OCI-M1 (cell line): ENCODE results near the gene IGF2BP1.
"Not testable (repeated sequence)": the region's sequence is repeated elsewhere in the genome, so short reads cannot be mapped to it uniquely, and the experiment has no call there.

Experiments used
- DNase-seq: peaks from one replicate; lab custom pipeline; 2025; lab: John Stamatoyannopoulos, UW

IGF2BP1 gene

DNA sequence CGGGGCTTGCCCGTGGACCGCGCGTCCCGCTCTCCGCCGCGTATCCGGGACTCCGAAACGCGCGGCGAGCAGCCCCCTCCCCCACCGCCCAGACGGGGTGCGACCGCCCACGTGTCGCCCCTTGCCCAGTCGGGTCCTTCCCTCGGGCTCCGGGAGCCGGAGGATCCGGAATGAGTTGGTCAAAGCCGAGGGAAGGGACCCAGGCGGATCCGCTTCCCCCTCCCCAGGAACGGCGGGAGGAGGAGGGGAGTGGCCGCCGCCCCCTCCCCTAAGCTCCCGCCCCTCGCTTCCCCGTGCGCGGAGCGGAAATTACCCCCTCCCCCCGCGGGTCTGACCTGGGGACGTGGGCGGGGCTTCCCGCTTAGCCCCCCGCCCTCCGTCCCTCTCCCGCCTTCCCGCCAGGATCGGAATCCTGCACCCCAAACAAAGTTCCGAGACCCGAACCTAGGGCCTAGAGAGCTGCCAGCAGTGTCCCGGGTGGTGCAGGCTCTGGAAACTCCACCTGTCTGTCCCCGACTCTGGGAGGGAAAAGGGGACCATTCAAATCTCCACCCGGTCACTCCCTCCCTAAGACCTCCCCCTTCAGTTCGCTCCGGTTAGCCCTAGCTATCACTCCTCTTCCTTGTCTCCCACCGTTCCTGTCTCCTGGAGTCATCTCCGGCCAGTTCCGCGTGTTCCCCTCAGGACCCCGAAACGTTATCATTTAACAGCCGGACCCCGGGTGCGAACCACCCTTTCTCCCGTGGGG is 1.0 kb upstream of the IGF2BP1 start:
- DNase-seq, result peak; percentile 86

DNA sequence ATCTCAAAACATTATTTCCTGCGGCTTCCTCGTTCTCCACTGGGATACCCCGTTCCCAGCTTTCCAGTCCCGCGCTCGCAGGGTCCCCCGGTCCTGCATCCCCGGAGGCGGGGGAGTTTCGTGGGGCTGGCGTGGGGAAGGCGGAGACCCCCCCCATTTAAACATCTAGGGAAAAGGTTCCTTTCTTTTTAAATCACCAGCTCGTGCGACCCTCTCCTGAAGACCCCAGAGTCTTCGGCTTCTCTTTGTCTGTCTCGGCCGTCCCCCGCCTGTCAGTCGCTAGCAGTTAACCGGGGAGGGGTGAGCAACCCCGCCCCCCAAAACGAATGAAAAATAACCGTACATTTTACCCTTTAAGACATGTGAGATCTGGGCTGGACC is 473 bp upstream of the IGF2BP1 start:
- DNase-seq, result no peak

GRCh38 chr17:48997827-48998586 is 822 bp downstream of the IGF2BP1 start:
- peak; percentile 45 for DNase-seq

- DNase-seq, result peak; percentile 78
Observed at GRCh38 chr17:48998587-48999440, 1.6 kb downstream of the IGF2BP1 start.

DNA sequence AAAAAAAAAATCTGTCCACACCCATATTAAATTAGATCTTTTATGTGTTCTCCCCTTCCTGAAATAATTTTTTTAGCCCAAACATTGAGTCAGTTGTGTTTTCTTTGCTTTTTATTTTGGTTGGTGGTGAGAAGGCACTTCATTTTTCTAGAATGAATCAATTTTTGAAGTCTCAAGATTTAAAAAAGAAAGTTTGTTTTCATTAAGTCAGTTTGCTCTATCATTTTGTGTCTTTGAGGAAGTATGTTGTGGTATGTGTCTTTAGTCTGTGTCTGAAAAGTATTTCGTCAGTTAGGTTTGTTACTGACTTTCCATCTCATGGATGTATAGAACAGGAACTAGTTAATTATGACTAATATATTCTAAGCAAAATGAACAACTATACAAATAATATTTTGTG is 3.8 kb downstream of the IGF2BP1 start:
- DNase-seq, result peak; percentile 70

DNA sequence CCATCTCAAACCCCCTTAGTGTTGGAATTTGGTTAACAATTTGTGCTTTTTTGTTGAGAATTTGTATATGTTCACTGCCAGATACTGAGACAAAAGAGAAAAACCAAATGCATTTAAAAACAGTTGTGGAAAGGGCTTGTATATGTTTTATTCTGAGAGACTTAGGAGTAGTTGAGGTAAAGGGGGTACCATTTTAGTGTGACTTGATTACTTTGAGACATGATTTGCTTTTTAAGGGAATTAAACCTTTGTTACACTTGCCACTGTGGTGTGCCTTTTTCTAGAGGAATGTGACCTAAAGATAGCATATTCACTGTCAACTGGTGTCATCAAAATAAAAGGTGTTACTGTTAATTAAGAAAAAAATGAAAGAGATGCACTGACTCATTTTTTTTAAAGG is 4.5 kb downstream of the IGF2BP1 start:
- DNase-seq, result peak; percentile 34

GRCh38 chr17:49002331-49002730 is 5.1 kb downstream of the IGF2BP1 start:
- DNase-seq, result no peak

GRCh38 chr17:49002766-49003165 is 5.6 kb downstream of the IGF2BP1 start:
- no peak for DNase-seq

DNA sequence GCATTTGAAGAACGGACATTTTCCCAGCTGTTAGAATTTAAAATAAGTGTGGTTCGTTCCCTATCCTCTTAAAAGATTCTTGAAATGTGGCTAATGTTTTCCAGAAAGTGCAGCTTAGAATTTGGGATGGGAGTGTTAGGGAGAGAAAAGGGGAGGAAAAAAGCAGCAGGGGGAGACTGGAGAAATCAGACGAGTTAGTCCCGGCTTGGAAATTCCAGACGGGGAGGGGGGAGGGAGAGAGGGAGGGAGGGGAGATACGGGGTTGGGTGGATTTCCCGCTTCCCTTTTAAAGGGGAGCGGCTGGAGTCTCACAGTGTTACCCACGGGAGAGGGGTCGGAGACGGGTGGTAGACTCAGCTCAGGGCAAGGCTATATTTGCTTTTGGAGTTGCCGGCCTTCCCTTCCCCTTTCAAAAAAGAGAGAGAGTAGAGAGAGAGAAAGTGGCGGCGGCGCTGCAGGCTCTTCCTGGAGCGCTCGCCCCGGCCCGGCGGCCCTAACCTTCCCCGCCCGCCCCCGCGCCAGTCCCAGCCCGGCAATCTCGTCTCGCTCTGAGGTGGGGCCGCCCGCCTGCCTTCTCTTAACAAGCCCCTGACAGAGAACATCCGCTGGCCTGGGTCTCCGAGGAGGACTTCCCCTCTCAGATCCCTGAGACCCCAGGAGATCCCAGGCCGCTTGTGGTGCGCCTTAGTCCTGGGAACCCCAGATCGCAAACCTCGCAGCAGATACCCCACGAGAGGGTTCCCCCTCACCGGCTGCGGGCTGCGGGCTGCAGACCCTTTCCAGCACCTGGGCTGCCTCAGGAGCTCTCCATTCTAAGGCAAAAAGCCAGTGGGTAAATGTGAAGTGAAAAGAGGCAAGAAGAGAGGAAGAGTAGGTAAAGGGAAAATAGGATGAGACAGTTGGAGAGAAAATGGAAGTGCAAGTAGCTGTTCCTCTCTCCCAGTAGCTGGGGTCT is 6.6 kb downstream of the IGF2BP1 start:
- no peak for DNase-seq

DNA sequence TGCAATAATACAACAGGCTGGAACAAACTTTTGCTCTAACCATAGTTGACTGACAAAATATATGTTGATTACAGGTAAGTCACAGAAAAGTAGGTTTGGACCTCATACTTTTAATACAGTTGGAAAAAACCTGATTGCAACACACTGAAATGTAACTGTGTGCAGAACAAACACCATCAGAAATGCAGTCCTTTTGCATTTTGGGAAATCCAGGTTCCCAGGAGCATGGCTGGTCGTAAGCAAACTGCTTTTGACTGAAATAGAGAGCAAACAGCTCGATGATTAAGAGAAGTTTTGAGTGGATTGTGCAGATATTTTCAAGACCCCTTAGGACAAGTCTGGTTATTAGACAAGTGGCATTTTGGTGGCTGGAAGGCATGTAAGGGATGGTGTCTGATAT is 8.0 kb downstream of the IGF2BP1 start:
- DNase-seq, result no peak

DNA sequence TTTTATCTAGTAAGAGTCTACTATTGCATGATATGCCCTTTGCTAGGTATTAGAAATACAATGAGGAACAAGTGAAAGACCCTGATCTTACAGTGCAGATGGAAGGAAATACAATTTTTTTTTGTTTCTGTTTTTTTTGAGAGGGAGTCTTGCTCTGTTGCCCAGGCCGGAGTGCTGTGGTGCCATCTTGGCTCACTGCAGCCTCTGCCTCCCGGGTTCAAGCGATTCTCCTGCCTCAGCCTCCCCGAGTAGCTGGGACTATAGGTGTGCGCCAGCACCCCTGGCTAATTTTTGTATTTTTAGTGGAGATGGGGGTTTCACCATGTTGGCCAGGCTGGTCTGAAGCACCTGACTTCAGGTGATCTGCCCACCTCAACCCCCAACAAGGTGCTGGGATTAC is 11.7 kb downstream of the IGF2BP1 start:
- DNase-seq, result not testable (repeated sequence)

- DNase-seq, result no peak
Observed at GRCh38 chr17:49012769-49013255, 15.6 kb downstream of the IGF2BP1 start.

DNA sequence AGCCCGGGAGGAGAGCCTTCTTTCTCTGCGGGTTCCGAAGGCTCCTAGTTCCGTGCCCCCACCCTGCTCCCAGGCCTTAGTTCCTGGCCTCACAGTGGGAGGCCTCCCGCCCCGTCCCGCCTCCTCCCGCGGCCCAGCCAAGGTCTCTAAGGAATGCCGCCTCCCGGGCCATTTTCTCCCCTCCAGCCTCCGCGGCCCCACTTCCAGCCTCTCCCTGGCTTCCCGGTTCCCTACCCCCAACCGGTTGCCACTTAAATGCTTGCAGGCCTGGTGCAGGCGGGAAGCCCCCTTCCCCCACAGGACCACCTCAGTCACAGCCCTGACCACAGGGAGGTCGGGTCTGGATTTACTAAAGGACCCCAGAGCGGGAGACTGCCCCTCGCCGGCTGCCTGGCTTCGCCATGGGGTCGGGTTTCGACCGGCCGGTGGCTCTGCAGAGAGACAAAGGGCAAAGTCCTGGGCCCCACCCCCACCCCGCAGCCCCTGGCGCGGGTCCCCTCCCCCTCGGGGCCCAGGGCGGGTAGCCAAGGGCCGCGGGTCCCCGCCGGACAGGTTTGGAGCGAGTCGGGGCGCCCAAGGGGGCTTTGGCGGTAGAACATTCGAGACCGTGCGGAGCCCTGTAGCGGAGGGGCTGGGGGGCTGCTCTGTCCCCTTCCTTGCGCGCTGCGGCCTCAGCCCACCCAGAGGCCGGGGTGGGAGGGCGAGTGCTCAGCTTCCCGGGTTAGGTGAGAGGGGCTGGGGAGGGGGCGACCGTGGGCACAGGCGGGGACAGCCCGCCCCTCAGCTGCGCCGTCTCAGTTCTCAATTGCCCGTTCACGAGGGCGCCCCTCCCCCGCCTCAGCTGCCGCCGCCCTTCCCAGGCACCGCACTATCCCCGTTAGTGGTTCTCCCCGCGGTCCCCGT is 16.4 kb downstream of the IGF2BP1 start:
- DNase-seq, result no peak

DNA sequence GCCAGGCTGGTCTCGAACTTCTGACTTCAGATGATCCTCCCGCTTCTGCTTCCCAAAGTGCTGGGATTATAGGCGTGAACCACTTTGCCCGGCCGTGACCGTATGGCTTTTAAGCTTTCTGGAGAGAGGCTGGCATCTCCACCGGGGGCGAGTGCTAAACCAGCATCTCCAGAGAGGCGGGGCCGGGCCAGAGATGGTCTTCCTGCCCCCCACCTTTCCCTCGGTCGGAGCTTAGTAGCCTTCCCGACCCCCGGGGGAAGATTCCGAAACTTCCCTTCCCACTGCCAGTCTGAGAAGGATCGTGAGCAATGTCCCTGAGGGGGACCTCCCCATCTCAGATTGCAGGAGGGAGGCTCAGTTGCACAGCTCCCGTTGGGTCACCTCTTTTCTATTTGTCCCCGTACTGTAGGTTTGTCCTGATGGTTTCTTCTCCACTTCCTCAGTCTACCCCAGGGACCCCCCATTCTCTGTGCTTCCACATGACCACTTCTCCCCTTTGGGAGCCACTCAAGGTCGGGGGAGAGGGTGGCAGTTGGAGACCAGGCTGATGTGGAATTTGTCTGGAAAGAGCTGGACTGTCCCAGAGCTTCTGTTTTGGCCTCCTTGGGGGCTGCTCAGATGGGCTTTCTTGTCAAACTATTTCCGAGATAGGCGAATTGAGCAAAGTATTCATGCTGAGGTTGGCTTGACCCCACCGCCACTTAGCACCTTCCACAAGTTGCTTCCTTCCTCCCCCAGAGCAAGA is 18.2 kb downstream of the IGF2BP1 start:
- no peak for DNase-seq

DNA sequence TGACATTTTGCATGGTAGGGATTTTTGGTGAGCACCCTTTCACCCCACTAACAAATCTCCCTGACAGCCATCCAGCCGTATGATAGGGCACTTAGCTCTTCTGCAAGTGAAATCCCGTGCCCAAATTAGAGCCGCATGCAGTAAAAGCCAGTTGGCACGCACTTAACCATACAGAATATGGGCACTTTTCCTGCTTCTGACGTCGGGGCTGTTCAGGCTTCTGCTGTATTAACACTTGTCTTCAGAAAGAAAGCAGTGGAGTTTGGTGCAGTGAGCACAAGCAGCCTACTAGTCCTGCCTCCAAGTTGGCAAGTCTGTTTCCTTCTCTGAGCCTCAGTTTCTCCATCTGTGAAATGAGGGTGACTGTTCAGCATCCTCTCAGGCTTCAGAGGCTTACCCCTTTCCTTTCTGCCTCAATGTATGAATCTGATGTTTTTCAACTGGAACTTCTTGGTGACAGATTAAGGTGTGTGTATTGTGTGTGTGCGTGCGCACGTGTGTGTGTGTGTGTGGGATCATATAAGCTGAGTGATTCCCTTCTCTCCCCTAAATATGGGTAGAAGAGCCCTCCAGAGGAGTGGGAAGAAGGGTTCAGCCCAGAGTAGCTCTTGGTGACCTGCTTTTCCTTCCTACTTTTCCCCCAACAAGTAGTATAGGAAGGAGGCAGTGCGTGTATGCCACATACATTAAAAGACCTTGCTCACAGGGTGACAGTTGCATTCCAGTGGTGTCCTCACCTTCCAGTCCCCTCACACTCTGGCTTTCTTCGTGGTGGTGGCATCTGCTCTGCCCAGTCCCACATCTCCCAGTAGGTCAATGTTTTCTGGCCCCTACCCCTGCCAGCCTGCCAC is 19.0 kb downstream of the IGF2BP1 start:
- DNase-seq, result no peak

DNA sequence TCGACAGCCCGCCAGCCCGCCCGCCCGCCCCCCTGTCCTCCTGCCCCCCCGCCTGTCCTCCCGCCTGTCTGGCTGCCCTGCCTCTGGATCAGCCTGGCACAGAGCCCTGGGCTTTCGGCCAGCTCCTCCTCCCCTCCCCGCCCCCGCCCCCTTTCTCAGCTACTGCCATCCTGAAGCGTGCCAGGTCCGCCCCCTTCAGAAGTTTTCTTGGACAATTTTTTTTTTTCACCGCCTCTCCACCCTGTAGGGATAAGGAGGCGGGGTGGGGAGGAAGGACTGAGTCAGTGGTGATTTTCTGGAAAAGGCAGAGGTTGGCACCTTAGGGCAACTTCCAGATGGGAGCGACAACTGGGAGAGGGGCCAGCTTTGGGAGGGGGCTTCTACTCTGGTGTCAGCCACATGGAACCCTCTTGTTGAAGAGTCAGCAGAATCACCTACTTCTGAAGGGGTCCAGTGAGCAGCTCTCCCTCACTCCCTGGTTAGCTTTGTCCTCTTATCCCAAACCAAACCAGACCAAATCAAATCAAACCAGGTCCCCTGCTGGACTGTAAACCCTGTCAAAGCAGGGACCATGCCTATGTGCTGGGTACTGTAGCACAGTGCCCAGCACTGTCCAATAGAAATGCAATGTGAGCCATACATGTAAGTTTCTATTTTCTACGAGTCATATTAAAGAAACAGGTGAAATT is 19.7 kb downstream of the IGF2BP1 start:
- DNase-seq, result no peak

DNA sequence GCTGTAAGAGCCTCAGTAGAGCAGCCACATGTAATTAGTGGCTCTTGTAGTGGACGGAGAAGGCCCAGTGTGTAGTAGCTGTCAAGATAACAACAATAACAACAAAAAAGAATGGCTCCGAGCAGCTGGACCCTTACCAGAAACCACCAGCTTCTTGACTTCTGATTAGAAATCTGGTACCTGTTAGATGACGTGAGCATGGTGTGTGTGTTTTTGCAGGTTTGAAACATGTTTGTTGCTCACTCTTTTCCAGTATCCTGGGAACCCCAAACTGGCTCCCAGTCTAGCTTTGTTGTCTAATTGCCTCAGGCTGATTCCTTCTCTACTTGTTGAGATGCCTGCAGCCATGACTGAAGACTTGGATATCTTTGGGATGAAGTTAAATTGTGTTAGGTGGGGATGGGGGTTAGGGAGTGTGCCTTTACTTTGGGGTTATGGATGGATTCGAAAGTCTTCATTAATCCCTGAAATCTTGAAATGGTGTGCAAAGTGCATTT is 21.0 kb downstream of the IGF2BP1 start:
- DNase-seq, result no peak

DNA sequence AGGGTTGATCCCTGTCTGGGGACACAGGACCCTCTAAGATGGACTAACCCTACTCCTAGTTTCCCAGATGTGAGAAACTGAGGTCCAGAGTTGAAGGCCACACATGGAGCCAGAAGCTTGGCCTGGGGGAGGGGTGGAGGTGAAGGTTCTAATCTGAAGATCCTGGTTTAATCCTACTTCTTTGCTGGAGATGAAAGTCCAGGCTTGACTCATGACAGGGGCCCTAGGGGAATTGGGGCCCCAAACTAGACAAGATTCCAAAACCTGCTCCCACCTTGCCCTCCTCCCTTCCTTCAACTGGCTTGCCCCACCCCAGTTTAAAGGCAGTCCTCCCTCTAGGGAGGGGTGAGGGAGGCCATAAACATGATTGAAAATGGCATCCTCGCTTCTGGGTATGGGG is 21.6 kb downstream of the IGF2BP1 start:
- DNase-seq, result no peak
